ENCODE measurements around the gene ARHGEF1.

Gene ARHGEF1

DNA sequence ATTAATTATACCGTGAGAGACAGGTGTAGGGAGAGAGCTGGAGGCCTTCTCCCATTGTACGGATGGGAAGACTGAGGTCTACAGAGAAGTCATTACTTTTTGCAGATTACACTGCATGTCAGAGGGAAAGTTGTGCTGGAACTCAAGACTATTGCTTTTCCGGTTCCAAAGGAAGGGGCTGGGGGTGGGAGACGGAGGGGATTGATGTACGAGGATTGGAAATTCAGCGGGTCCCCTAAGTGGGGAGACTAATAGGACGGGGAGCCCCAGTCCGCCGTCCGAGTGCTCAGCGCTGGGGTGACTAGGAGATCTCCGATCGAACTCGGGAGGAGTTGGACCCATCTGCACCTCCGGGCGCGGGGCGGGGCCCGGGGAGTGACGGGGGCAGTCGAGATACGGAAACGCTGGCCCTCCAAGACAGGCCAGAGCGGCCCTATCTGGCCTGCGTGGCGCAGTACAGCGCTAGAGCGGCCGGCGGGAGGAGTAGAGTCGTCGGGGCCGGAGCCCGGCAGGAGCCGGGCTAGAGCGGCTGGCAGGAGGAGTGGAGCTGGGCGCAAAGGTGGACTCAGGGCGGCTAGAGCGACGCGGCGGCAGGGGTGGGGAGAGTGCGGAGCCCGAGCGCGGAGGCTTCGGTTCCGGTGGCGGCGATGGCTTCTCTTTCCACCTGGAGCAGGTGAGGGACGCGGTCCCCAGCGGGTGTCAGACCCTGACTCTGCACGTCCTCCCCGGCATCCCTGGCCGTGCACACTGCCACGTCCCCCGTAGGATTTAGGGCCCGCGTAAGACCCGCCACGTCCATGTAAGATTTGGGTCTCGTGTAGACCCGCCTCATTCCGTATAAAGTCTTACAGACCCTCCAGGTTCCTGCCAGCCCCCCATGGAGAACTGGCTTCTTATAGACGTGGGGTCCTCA lies 1.1 kb downstream of the ARHGEF1 start:
- peak; percentile 84 for DNase-seq

DNA sequence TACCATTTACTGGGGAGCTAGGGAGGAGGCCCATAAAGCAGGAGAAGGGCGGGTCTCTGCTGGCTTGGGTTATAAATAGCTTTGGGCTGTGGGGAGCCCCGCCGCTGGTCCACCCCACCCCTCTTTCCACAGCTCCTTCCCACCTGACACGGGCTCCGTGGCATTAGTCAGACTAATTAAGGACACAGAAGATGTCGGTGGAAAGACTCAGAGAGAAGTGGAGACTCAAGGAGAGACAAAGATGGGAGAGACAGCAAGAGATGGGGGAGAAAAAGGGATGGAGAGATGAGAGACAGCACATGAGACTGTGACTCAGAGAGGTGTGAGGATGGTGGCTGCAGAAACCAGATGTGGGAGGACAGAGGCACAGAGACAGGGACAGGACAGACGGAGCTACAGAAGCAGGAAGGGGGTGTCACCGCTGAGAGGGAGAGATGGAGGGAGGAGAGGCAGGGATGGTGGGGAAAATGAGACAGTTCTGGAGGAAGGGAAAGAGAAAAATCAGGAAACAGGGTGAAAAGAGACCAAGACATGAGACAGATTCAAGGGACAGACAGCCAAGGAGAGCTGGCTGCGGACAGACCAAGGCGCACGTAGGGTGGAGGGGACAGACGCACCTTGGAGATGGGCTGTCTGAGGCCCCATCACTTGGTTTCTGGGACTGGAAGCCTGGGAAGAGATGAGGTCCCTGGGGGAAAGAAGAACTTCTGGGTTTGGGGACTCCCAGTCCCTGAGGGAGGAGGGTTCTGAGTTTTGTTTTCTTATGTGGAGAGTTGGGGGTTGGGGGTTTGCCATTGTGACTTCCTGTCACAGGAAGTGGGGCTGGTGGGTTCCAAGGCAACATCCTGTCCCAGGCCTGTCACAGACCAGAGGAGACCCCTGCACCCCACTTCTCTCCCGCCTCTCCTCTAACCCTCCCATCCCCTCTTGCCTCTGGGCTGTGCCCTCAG lies 4.1 kb downstream of the ARHGEF1 start:
- no peak for DNase-seq

DNA sequence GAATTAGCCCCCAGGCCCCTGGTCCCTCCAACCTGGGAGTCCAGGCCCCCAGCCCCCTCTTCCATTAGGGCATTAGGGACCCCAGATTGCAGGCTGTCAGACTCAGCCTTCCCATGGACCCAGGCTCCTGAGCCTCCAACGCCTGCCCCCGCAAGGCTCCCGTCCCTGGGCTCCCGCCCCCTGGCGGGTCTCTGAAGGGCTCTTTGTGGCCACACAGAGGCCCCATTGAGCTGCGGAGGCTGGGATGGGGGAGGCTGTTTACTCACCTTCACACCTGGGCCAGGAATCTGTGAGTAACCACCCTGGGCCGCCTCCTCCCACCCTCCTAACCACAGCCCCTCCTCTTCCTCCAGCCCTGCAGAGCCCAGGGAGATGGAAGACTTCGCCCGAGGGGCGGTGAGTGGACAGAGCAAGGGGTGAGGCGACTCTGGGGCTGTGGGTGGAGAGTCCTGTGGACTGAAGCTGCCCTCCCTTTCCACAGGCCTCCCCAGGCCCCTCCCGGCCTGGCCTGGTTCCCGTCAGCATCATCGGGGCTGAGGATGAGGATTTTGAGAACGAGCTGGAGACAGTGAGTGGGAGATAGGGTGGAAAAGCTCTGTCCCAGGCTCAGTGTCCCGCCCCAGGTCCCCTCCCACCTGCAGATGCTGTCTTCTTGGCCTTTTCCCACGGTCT lies 4.9 kb downstream of the ARHGEF1 start:
- peak; percentile 80 for DNase-seq

DNA sequence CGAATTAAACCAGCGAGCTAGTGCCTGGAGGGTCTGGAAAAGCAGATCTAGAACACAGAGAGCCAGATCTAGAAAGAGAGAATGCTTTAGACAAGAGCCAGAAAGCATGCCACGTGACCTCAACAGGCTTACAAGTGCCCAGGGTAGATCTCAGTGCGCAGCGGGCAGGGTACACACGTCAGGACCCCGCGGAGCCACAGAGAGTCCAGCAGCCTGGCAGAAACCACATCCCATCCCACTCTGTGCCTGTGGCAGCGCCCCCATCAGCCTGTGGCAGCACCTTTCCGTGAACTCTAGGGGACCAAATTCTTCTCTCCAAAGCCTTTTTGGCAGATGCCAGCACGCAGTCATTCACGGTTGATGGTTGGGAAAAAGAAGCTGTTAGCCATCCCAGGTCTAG lies 5.9 kb downstream of the ARHGEF1 start:
- no peak for DNase-seq

DNA sequence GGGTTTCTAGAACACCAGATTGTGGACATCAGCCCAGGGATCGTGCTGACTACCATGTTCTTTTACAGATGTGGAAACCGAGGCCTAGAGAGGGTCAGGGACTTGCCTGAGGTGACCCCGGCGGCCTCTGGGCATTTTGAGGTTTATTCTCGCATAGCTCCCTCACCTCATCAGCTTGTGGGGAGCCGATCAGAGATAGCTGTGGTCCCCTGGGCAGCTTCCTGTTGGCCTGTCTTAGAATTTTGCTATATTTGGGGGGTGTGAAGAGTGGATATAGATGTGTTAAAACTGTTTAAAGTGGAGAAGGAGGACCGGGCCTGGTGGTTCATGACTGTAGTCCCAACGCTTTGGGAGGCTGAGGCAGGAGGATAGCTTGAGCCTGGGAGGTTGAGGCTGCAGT lies 6.9 kb downstream of the ARHGEF1 start:
- DNase-seq, result no peak

DNA sequence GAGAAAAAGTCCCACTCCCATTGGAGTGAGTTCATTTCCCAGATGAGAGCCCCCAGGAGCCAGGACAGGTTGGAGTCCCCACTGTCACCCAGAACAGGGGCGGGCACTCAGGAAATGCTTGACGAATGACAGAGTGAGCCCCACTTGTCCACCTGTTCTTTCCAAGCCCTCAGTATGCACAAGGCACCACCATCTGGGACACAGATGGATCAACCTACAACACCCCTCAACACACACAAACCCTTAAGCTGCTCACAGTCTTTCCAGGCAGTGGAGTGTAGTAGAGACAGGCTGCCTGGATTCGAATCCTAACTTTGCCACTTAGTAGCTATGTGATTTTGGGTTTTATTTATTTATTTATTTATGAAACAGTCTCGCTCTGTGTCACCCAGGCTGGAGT lies 8.0 kb downstream of the ARHGEF1 start:
- no peak for DNase-seq

DNA sequence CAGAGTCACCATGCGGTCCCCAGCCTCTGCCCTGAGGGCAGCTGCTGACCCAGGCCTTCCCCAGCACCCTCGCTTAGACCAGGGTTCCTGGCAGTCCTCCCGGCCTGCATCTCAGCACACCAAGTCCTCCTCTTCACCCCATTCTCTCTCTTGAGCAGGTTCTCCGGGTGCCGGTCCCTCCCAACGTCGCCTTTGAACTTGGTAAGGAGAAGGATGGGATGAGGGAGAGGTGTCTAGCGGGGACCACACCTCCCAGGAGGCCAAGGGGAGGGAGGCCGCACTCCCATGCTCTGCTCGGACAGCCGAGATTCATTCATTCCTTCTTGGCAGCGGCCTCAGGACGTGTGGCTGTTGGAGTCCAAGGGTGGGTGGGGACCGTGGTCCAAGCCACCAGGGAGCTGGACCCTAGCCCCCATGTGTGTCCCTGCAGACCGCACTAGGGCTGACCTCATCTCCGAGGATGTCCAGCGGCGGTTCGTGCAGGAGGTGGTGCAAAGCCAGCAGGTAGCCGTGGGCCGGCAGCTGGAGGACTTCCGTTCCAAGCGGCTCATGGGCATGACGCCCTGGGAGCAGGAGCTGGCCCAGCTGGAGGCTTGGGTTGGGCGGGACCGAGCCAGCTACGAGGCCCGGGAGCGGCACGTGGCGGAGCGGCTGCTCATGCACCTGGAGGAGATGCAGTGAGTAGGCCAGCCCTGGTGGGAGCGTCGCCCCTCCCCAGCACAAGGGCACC lies 9.4 kb downstream of the ARHGEF1 start:
- no peak for DNase-seq

DNA sequence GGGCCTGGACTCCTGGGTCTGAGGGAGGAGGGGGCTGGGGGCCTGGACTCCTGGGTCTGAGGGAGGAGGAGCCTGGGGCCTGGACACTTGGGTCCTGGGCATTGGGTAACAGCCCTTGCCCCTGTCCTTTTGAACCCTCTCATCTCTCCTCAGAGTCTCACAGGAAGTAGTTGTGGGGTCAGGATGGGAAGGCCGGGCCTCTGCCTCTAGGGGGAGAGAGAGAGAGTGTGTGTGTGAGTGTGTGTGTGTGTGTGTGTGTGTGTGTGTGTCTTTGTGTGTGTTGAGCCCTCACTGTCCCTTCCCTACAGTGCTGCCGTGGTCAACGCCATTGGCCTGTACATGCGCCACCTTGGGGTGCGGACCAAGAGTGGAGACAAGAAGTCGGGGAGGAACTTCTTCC lies 10.9 kb downstream of the ARHGEF1 start:
- no peak for DNase-seq

DNA sequence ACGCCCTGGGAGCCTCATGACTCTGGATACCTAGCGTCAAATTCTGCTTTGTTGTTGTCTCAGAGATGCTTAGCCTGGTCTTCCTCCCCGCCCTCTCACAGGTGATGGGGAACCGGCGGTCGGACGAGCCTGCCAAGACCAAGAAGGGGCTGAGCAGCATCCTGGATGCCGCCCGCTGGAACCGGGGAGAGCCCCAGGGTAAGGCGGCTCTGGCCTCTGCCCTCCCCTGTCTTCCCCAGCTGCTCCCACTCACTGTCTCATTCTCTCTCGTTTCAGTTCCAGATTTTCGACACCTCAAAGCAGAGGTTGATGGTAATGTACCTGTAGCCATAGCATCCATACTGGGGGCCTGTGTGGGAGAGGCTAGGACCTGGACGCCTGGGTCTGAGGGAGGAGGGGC lies 11.4 kb downstream of the ARHGEF1 start:
- DNase-seq, result no peak

DNA sequence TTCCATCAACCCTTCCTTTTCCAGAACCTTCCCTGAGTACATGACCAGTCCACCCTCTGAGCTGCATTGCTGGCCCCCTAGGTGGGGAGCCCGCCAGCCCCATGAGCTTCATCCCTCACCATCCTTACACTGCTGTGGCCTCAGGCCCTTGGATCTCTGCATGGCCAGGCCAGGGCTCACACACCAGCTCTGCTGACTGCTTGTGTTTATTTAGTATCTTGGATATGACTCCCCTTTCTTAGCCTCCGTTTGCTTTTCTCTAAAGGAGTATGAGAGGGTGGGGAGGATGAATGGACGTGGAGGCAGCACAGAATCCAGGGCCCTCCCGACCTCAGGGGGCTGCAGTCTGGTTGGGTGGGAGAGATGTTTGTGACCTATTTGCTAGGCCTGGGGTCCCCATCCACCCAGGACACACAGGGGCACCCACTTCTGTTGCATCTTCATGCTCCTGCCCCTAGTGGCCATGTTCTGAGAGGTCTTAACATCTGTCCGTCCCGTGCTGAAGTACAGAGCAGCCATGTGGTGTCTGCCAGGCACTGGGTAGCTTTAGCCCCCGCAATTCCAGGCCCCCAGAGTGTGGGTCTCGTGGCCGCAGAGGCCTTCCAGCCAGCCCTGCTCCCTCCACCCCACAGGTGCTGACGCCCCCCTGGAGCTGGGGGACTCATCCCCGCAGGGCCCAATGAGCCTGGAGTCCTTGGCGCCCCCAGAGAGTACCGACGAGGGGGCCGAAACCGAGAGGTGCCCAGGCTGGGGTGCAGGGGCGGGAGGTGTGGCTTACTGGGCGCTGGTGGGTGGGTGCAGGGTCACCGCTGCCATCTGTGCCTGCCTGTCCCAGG lies 13.0 kb downstream of the ARHGEF1 start:
- DNase-seq, result no peak

DNA sequence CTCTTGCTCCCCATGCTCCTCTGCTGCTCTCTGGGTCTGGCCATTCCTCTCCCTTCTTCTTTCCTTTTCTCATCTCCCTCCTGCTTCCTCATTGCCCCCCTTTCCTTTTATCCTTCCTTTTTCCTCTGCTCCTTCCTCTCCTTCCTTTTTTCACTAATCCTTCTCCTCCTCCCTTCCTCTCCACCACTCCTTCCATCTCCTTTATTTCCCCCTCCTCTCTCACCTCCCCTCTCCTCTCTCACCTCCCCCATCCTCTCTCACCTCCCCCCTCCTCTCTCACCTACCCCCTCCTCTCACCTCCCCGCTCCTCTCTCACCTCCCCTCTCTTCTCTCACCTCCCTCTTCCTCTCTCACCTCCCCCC lies 13.6 kb downstream of the ARHGEF1 start:
- DNase-seq, result no peak

DNA sequence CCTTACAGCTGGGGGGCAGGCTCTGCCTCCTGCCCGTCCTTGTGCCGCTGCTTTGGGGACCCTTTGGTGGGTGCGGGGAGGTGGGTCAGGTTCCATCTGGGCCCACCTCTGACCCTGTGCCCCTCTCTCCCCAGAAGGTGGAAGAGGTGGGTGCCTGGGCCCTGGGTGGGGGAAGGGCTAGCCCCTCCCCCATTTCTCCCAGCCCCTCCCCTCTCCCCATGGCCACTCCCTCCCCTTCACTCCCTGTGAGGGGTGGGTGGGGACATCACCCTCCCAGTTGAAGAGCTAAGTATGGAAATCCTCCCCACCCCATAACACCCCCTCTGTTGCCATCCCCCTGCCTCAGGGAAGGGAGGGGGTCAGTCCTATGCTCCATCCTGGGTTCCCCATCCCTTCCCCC lies 14.2 kb downstream of the ARHGEF1 start:
- no peak for DNase-seq

DNA sequence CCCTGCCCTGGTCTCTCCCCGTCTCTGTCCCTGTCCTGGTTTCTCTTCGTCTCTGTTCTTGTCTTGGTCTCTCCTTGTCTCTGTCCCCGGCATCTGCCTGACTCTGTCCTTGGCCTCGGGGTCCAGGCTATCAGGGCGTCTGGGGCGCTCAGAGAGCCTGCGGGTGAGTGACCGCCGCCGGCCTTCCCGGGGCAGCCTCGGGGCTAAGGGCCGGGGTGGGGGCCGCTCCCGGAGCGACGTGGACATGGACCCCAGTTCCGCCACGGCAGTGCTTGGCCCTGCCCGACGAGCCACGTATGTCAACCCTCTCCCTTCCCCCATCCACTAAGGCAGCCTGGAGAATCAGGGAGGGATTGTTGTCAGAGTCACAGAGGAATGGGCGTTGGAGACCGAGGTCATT lies 14.8 kb downstream of the ARHGEF1 start:
- no peak for DNase-seq

DNA sequence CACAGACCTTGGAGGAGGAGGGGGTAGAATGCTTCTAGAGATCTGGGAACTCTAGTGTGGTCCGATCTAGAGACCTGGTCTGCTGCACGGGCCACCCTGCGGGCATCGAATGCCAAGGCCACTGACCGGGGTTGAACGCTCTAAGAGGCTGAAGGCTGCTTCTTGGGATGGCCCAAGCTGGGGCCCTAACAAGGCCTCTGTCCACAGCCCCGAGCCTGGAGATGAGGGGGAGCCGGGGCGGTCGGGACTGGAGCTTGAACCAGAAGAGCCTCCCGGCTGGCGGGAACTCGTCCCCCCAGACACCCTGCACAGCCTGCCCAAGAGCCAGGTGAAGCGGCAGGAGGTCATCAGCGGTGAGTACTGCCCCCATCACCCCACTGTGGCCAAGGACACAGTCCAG lies 15.3 kb downstream of the ARHGEF1 start:
- no peak for DNase-seq

DNA sequence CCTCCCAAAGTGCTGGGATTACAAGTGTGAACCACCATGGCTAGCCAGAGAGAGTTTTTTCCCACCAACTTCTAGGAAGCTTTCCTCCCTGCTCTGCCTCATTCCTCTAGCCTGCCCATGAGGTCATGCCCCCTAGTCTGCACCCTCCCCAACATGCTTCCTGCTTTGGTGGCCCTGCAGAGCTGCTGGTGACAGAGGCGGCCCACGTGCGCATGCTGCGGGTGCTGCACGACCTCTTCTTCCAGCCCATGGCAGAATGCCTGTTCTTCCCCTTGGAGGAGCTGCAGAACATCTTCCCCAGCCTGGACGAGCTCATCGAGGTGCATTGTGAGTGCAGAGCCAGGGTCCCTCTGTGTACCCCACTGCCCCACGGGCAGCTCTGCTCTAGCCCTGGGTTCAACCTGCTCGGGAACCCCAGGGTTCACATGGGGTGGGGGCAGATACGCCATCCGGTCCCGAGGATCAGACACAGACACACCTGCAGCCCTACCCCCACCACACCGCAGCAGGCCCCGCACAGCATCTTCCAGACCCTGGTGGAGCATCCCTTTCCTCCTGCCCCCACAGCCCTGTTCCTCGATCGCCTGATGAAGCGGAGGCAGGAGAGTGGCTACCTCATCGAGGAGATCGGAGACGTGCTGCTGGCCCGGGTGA lies 18.9 kb downstream of the ARHGEF1 start:
- no peak for DNase-seq

DNA sequence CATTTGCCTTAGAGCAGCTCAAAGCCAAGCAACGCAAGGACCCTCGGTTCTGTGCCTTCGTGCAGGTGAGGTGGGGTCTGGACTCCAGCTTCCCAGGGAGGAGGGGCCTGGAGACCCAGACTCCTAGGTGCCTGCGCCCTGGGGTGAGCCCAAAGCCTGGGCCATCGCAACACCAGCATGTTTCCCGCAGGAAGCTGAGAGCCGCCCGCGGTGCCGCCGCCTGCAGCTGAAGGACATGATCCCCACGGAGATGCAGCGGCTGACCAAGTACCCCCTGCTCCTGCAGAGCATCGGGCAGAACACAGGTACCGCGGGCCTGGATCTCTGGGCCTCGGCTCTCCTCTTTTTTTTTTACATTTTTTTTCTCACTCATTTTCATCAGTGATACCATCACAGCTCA lies 19.6 kb downstream of the ARHGEF1 start:
- no peak for DNase-seq

DNA sequence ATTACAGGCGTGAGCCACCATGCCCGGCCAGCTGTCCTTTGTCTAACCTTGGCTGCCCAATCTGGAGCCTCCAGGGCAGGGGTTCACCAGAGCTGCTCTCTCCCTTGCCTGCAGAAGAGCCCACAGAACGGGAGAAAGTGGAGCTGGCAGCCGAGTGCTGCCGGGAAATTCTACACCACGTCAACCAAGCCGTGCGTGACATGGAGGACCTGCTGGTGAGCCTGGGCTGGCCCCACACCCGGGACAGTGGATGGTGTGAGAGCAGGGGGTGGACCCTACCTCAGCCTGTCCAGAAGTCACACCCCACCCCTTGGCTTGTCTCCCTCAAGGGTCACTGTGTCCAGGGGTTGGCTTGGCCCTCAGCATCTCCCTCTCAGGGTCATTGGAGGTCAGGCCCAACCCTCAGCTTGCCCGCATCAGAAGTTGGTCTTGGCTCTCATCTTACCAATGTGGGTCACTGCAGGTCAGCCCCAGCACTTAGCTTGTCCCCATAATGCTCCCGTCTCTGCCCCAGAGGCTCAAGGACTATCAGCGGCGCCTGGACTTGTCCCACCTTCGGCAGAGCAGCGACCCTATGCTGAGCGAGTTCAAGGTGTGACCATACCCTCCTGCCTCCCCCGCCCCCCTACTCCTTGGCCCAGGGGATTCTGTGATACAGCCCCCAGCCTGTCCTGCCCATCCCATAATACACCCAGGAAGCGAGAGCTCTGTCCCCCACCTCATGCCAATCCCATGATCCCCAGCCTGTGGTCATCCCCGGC lies 20.4 kb downstream of the ARHGEF1 start:
- no peak for DNase-seq

DNA sequence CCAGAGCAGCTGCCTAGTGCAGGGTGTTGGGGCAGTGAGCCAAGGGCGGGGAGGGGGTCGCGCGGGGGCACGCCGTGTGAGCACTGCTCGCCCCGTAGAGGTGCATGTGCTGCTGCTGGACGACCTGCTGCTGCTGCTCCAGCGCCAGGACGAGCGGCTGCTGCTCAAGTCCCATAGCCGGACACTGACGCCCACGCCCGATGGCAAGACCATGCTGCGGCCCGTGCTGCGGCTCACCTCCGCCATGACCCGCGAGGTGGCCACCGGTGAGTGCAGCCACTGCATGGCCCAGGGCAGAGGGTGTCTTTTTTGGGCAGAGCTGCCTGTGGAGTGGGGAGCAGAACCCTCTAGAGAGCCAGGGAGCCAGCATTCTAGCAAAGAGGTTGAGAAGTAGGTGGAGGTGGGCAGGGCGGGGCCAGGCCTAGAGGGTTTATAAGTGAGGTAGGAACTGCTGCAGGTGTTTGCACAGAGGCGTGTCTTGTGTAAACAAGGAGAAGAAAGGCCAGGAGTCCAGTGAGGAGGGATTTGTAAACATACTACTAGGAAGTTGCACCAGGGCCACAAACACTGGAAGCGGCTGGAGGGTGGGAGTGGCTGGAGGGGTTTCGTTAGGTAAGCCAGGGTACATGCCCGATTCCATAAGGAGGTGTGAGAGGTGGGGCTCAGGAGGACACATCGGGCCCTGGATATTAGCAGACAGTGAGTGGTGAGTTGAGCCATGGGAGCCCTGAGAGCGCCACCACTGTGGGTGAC lies 21.3 kb downstream of the ARHGEF1 start:
- no peak for DNase-seq

DNA sequence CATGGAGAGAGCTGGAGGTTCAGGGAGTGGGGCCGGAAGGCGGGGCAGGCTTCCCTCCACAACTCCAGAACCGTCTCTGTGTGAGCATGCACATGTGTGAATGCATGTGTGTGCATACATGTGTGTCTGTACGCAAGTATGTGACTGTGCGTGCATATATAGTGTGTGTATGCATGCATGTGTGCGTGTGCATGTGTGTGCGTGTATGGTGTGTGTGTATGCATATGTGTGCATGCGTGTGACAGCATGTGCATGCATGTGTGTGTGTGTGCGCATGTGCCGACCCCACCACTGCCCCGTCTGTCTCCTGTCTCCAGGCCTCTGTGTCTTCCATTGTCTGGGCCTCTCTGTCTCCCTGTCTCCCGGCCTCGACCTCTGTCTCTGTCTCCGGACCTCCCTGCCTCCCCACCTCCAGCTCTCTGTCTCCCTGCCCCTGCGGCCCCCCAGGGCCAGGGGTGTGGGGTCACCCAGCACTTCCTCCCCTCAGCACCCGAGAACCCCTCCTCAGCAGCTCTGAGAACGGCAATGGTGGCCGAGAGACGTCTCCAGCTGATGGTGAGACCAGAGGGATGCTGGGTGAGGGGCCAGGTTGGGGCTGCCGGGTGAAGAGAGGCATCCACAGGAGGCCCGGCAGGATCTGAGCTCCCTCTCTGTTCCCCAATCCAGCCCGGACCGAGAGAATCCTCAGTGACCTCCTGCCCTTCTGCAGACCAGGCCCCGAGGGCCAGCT lies 22.5 kb downstream of the ARHGEF1 start:
- no peak for DNase-seq
